GM18868 (cell line): ENCODE measurements around the gene PER1.

Experiments
- ATAC-seq: cut with Tn5 transposase; IDR thresholded peaks from one replicate; pipeline ENCODE4 v1.9.1; 2021; ENCODE audit warnings: mild to moderate bottlenecking, moderate library complexity; ENCODE audit not compliant: unreplicated experiment

PER1 gene

DNA sequence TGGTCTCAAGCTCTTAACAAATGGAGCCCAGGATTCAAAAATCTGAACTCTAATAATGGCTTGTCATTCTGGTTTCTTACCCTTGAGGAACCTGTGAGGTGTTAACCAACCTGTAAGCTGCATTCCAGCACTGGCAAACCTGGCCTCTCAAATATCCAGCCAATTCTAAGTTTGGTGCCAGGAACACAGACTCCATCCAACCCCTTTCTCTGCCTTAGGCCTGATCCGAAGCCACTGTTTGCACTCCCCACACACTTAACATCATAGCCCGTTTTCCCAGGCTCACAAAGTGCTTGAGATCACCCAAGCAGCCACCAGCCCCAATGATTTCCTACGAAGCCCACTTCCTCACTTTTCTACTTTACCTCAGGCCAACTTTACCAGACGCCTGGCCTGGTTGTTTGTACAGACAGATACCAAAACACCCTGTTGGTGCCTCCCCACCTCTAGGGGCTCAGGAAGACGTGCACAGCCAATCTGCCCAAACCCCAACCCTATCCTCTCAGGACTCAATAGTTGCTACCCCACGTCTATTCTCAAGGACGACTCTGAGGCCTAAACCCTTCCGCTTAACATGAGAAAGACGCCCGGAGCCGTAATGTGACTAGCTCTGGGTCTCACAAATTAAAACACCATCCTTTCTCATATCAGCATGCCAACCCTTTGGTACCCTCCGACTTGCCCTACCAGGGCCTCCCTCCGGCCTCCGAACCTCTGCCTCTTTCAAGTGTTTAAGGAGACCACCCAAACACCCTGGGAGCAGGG, 3.2 kb upstream of the PER1 start:
- no peak for ATAC-seq

DNA sequence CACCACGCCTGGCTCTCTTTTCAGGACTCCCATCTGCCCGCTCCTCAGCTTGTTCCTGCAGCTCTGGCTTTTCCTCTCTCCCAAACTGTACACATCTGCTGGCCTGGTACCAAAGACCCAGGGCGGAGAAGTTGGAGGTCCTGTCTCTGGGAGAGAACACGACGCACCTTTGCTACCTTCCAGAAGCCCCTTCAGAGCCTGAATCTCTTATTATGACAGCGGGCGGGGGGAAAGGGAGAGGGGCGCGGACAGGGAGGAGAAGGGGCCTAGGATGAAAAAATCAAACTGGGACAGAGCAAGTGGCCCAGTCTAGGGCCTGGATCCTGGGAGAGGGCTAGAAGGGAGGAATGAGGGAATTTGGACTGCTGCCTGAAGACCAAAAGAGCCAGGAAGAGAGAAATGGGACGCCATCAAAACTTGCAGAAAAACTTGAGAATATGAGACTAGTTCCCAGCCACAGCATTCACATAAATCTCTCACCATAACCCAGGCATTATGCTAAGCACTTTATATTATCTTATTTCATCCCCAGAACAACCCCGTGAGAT, 2.5 kb upstream of the PER1 start:
- no peak for ATAC-seq

DNA sequence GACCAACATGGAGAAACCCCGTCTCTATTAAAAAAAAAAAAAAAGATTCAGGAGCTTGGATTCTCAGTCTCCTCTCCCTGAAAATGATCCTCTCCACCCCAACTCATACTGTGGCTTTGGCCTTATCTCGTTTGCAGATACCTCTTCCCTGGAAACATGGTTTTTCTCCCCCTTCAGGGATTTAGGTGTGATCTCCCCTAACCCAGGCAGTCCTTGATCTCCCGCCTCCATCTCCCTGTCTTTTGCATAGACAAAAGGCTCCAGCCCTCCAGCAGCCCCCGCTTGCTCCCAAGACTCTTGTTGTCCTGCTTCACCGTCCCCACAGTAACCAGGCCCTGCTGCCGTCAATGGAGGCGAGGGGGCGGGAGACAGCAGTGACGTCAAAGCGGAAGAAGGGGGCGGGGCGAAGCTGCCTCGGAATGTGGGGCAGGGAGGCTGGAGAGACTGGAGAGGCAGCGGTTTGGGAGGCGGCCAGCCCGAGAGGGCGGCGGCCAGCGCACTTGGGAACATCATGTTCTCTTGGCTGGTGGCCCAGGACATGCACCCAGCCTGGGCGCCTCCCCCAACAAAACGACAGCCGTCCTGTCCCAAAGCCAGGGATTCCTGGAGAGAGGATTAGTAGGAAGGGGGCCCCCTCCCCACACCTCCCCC, 1.9 kb upstream of the PER1 start:
- ATAC-seq, result no peak

DNA sequence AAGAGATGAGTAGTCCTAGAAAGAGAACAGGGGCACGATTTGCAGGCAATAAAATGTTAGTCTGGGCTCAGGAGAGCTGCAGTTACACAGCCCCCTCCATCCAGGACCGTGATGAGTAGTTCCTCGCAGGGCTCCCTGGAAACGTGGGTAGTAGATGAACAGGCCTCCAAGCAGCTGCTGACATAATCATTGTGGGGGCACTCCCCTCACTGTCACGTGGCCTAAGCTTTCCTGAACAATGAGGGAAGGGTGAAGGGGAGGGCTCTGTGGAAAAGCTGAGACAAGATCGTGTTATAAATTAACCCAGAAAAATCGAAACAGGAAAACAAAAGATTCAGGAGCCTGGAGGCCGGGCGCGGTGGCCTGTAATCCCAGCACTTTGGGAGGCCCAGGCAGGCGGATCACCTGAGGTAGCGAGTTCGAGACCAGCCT, 1.3 kb upstream of the PER1 start:
- ATAC-seq, result no peak

DNA sequence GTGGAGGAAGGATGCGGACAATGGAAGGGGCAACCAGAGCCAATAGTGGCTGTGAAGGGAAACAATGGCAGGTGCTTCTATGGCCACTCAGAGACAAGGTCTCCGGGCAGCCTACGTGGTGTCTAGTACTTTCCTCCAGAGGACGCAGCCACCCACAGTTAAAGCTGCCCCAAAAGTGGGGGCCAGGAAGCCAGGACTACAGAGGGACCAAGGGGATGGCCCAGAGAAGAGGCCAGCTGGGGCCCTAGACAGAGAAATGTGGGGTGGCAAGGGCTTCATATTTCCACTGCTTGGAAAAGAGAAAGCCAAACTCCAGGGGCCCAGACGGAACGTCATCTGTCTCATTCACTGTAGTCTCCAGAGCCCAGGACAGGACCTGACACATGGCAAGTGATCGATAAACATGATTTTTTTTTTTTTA, 837 bp upstream of the PER1 start:
- ATAC-seq, result no peak

DNA sequence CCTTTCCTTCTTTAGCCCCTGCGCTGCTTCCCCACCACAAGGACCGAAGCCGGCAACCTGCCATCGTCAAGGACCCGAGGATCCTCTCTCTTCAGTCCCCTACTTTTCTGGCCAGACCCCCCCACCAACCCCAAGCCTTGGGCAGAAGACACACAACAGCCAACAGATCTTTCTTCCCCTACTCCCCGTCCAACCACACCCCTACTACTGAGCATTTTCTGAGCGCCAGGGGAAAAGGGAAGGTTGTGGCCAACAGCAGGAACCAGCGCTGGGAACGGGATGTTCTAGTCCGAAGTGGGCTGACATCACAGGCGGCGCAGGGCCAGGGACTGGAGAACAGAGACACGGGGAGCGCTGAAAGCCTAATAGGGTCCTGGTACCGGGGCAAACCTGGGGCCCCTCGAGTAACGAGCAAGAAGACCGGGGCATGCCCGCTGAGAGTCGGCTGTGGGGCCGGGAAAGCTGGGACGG, 528 bp downstream of the PER1 start:
- no peak for ATAC-seq

DNA sequence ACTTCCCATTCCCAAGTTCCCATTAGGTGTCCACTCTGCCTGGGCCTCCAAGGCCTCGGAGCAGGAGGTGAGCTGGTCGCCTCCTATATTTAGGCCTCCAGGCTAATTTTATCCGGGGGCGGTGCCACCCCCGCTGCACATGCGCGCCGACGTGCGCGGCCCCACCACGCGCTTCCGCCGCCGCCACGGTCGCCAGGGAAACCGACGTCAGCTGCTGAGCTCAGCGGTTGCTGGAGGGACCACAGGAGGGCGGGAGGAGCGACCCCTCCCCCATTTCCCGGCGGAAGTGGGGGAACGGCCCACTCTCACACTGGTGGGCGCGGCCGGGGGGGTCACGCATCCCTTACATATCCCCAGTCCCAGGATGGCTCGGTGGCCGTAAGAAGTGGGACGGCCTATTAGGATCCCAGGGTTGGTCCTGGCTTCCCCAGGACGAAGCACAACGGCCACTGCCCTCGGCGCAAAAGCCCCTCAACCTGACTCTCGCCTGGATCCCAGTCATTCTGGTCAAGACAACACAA, 1.0 kb downstream of the PER1 start:
- peak; percentile 63 for ATAC-seq

DNA sequence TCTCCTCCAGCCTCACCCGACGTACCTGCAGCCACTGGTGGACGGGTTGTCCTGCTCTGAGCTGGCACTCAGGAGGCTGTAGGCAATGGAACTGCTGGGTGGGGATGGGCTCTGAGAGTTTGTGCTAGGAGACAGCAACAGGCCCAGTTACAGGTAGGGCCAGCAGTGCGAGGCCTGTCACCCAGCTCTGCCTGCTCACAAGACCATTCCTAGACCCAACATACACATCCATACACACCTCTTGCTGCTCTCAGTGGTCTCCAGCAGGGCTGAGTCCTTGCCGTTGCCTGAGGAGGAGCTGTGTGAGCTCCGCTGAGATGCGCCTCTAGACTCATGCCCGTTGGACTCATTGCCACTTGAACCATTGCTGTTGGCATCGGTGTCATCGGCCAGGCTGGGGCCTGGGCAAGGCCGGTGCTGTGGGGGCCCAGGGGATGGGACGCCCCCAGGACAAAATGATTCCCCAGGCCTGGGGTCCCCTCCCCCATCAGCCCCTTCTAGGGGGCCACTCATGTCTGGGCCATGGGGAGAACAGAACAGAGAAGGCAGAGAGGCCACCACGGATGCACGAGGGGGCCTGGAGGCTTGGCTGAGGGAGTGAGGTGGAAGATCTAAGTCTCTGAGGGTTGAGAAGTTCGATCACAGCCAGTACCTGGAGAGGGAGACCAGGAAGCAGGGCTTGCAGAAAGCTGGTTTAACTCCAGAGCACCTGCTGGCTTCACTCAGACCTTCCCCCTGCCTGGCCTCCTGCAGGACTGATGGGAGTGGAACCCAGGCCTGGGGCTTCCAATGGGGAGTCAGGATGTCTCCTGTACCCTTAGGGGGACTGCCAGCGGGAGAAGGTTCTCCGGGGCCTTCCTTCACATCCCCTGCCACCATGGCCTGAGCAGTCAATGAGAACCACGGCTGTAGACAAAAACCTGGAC, 1.7 kb downstream of the PER1 start:
- ATAC-seq, result no peak

DNA sequence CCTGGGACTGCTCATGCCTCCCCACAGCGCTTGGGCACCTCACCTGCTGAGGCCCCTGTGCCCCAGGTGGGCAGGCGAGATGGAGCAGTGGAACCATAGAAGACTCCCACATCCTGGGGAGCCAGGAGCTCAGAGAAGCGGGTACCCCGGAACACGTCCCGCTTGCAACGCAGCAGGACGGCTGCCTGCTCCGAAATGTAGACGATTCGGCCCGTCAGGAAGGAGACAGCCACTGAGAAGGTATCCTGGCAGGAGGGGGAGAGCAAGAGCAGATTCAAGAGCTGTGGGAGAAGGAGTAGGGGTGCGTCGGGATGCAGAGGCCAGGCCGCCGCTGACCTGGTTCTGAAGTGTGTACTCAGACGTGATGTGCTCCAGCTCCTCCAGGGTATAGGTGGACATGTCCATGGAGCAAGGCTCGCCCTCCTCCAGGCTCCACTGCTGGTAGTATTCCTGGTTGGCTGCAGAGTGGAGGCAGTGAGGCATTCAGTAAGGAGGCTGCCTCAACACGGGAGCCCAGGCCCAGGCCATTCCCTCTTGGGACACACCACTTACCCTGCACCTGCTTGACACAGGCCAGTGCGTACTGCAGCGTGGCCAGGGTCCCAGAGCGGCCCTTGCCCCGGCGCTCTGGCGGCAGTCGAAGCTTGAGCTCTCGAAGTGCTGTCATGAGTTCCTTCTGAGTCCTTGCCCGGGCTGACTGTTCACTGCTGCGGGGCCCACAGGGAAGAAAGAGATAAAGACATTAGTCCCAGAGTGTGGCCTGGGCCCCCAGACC, 2.6 kb downstream of the PER1 start:
- ATAC-seq, result no peak

DNA sequence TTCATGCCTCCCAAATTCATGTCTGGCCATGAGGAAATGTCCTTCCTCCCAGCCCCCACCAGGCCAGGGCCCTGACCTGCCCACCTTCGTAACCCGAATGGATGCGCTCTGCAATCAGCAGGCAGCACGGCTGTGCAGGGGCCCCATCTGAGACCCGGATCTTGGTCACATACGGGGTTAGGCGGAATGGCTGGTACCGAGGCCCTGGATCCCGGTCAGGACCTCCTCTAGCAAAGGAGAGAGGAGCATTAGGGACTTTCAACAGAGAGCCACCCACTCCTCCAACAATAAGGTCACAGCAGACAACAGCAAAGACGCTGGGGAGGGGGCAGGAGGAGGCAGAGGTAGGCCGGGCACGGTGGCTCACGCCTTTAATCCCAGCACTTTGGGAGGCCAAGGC, 3.6 kb downstream of the PER1 start:
- ATAC-seq, result no peak

DNA sequence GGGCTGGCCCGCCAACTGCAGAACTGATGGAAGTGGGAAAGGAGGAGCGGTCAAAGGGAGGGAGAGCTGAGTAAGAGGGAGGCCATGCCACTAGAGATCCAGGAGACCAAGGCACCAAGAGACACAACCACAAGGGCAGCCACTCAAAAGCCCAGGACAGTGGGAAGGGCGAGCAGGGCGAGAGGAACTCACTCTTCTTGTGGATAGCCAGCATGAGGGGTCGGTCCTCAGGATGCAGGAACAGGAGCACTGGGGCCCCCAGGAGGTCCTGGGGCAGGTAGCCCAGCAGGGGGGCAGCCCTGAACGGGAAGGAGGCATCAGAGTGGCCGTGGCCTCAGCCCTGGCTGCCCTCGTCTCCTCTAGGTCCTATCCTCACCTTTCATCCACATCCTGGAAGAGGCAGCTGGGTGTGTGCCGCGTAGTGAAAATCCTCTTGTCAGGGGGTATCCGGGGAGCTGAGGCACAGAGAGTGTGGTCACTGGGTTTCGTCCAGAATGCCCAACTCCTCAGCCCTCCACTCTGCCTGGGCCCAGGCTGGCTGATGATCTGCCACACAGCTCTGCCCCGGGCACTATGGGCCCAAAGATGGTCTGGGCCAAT, 4.3 kb downstream of the PER1 start:
- no peak for ATAC-seq

DNA sequence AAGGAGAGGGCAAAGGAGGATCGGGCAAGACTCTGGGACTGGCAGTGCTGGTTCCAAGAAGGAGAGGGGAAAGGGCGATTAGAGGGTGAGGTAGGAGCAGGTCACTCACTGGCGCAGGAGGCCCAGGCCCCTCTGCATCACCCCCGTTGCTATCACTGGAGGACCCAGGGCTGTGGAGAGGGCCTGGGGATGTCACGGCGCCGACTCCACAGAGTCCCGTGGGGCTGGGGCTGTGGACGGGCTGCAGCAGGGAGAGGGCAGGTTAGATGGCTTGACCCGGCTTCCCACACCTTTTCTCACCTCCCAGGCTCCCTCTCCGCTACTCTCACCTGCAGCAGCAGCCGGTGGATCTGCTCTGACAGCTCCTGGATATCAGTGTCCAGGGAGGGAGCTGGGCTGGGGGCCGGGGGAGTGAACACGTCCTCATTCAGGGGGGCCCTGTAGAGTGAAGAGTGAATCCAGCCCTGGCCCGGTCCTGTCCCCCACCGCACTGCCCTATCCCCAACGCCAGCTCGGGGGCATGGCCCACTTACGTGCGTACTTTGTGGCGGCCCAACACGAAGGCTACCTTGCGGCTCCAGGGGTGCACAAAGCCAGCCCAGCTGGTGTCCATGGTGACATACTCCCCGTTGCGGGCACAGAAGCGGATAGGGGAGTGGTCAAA, 4.9 kb downstream of the PER1 start:
- ATAC-seq, result no peak

DNA sequence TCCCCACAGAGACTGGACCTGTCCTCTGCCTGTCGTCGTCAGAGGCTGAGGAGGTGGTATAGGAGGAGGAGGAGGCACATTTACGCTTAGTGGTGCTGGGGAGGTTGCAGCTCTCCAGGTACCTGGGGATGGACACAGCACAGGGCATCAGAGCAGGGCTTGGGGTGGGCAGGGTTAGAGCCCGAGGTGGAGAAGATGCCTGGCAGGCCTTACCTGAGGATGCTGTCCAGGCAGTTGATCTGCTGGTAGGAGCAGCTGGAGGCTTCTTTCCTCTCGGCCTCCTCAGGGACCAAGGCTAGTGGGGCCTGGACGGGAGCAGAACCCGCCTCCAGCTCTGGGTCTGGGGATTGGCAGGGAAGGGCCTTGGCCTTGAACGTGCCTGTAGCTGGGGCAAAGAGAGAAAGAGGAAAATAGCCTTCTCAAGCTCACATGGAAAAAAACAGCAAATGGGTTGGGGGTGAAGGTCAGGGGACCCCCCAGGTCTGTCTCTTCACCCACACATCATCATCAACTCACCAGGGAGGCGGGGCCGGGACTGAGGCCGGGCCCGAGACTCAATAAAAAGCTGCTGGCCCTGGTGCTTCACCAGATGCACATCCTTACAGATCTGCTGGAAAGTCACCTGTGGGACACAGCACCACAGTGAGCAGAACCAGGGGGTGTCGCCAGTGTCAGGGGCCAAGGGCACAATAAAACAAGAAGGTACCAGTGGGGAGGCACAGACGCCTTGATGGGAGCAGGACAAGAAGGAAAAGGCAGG, 5.6 kb downstream of the PER1 start:
- ATAC-seq, result no peak

DNA sequence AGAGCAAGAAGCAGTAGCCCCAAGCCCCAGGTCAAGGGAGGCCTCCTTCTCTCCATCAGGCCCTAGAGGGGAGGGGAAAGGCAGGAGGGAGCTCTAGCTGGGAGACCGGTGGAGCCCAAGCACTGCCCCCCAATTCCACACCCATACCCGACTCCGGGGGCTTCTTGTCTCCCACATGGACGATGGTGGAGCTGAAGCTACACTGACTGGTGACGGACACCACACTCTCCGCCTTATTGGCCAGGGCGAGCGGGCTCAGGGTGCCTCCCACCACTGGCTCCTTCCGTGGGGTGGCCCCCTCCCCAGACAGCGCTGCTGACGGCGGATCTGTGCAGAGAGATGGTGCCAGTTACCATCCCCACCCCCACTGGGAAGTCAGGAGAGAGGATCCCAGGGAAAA, 6.4 kb downstream of the PER1 start:
- ATAC-seq, result no peak

DNA sequence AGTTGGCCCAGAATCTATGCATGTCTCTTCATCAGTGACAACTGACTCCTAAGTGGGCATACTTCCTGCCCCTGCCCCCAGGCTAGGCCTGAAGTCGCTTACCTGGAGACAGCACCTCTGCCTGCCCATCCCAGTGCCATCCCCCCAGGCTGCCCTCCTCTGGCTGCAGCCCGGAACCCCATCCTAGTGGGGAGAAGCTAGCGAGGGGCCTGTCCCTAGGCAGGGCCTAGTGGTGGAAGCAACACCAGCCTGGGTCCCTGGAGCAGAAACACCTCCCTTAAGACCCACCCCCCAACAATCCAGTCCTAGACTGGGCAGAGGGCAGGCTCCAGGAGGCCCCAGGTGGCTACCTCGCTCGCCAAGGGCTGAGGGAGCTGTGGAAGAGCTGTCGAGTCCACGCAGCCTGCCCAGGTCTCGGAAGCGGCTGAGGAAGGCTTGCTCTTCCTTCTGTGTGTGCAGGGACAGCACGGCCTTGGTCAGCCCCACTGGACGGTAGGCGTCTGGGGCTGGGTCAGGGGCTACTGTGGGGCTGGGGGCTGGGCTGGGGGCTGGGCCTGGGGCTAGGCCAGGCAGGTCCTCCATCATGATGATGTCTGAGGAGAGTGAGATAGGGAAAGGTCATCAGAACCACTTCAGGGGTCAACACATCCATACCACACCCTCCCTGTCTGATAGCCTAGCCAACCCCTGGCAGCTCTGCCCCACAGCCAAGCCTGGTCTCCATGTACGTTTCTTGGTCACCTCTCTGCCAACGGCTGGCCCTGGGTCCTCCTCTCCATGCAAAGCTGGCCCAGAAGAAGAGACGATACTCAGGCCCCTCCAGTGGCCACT, 7.6 kb downstream of the PER1 start:
- ATAC-seq, result no peak

DNA sequence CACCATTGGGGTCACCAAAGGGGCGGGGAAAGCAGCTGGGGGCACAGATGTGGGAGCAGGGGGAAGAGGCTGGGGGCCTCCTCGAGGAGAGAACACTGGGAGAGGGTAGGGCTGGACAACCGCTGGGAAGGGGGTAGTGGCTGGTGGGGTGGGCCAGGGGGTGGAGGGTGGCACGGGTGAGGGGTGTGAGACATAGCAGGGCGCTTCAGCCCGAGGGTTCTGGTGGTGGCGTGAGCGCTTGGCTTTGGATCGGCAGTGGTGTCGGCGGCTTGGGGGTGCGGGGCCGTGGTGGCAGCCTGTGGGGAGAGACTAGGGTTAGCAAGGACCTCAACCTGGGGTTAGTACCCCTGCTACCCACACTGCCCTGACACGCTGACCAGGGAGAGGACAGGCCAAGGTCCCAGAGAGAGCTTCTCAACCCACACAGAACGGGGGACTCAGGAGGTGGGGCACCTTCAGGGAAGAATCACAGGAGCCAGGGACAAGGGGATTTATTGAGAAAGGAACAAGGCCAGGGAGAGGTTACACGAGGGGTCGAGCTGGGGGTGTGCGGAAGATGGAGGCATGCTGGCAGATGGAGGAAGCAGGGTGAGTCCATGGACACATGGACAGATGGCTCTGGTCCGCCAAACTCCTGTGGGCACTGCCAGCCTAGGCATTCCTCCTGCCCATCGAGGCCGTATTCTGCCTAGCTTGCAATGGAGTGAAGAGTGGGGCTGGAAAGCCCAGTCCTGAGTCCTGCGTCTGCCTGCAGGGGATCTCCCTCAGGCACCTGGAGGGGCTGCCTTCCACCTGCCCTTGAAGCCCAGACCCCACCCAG, 8.4 kb downstream of the PER1 start:
- no peak for ATAC-seq
